ENCODE measurements around the gene SLX4.

DNA sequence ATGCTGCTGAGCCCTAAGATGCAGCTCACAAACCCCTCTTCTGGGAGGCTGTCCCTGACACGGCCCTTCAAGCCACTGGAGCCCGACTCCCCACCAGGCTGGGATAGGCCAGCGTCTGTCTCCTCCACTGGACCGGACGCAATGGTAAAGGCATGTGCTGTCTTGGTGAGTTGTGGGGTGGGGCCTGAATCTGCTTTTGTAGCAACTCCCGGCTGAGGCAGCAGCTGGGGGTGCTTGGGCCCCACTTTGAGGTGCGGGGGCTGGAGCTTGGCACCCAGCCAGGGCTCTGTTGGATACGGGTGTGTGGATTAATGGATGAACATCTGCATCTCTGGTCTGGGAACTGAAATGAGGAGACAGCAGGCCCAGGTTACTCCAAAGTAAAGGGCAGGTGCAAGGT lies 30.7 kb downstream of the SLX4 start:
- TF ChIP-seq, protein P1, sequence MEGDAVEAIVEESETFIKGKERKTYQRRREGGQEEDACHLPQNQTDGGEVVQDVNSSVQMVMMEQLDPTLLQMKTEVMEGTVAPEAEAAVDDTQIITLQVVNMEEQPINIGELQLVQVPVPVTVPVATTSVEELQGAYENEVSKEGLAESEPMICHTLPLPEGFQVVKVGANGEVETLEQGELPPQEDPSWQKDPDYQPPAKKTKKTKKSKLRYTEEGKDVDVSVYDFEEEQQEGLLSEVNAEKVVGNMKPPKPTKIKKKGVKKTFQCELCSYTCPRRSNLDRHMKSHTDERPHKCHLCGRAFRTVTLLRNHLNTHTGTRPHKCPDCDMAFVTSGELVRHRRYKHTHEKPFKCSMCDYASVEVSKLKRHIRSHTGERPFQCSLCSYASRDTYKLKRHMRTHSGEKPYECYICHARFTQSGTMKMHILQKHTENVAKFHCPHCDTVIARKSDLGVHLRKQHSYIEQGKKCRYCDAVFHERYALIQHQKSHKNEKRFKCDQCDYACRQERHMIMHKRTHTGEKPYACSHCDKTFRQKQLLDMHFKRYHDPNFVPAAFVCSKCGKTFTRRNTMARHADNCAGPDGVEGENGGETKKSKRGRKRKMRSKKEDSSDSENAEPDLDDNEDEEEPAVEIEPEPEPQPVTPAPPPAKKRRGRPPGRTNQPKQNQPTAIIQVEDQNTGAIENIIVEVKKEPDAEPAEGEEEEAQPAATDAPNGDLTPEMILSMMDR (IDR thresholded peaks at IDR 0.05; ENCODE audit: low read length): no peak
- no peak for TF ChIP-seq EZH2phosphoT487 (IDR thresholded peaks at IDR 0.05; ENCODE audit: low read length)
- TF ChIP-seq EZH2 (optimal IDR thresholded peaks at IDR 0.05; ENCODE audit: low read depth, low read length): no peak

Data from MM.1S (cell line).